Cortex of kidney (tissue), 1 donor: ENCODE results near the gene WDR88.
"Not testable (repeated sequence)": the region's sequence is repeated elsewhere in the genome, so short reads cannot be mapped to it uniquely, and the experiment has no call there.

ENCODE experiments used
- DNase-seq: peaks from one replicate; lab custom pipeline; 2025; lab: John Stamatoyannopoulos, UW

Gene WDR88

GRCh38 chr19:33212436-33213172 is 80.7 kb downstream of the WDR88 start:
- no peak for DNase-seq

- no peak for DNase-seq
Measured at GRCh38 chr19:33214596-33214995, 82.7 kb downstream of the WDR88 start.

GRCh38 chr19:33215438-33216197 is 83.7 kb downstream of the WDR88 start:
- no peak for DNase-seq

- no peak for DNase-seq
Measured at GRCh38 chr19:33216198-33216830, 84.4 kb downstream of the WDR88 start.

GRCh38 chr19:33217881-33218280 is 86.0 kb downstream of the WDR88 start:
- DNase-seq, result no peak

GRCh38 chr19:33219261-33219815 is 87.4 kb downstream of the WDR88 start:
- DNase-seq, result no peak

GRCh38 chr19:33220115-33220514 is 88.2 kb downstream of the WDR88 start:
- no peak for DNase-seq

GRCh38 chr19:33220735-33221134 is 88.8 kb downstream of the WDR88 start:
- no peak for DNase-seq

- DNase-seq, result no peak
Measured at GRCh38 chr19:33221638-33222037, 89.7 kb downstream of the WDR88 start.

GRCh38 chr19:33222255-33222654 is 90.3 kb downstream of the WDR88 start:
- not testable (repeated sequence) for DNase-seq

GRCh38 chr19:33224694-33225457 is 93.0 kb downstream of the WDR88 start:
- no peak for DNase-seq
